Measurements from ENCODE around the gene ZFP64.
"Not testable (repeated sequence)": the region's sequence is repeated elsewhere in the genome, so short reads cannot be mapped to it uniquely, and the experiment has no call there.

ZFP64 gene

GRCh38 chr20:52204136-52204535 lies 12.6 kb upstream of the ZFP64 start:
- no peak for DNase-seq (ENCODE audit: low read depth, low spot score)

- no peak for DNase-seq (ENCODE audit: low read depth, low spot score)
Measured at GRCh38 chr20:52201395-52201794, 9.8 kb upstream of the ZFP64 start.

DNA sequence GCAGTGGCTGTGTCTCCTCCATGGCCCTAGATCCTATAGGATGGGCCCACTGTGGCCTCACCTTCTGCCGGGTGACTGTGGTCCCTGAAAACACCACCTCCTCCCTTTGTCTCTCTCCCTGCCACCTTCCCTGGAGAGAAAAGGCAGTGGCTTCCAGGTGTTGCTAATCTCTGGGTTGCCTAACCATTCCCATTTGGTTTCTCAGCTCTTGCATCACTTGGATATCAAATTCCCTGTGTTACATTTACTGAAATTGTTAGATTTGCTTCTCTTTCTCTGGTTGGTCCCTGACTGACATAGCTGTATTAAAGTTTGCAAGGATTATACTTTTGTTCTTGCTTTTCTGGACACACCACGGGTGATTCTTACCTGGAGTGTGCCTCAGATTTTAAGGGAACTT lies 9.3 kb upstream of the ZFP64 start:
- no peak for DNase-seq (ENCODE audit: low read depth, low spot score)

GRCh38 chr20:52196845-52197244 lies 5.3 kb upstream of the ZFP64 start:
- DNase-seq (ENCODE audit: low read depth, low spot score), result no peak

- no peak for DNase-seq (ENCODE audit: low read depth, low spot score)
Measured at GRCh38 chr20:52193886-52194545, 2.4 kb upstream of the ZFP64 start.

DNA sequence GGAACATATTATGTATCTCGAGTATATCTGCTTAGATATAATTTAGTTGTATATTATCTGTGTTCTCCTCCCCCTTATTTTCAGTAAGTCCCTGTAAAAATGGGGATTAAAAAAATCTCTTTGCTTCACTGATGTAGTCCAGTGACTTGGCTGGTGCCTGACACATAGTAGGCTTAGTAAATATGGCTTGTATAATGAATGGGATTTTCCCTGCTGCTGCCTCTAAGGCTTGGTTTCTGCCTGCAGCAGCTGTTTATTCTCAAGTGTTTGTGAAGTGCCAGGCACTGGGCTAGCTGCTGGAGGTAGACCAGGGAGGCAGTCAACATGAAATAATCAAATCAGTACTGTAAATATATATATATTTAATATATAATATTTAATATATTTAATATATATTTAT lies 1.6 kb upstream of the ZFP64 start:
- no peak for DNase-seq (ENCODE audit: low read depth, low spot score)

GRCh38 chr20:52192719-52193007 lies 1.1 kb upstream of the ZFP64 start:
- not testable (repeated sequence) for DNase-seq (ENCODE audit: low read depth, low spot score)

DNA sequence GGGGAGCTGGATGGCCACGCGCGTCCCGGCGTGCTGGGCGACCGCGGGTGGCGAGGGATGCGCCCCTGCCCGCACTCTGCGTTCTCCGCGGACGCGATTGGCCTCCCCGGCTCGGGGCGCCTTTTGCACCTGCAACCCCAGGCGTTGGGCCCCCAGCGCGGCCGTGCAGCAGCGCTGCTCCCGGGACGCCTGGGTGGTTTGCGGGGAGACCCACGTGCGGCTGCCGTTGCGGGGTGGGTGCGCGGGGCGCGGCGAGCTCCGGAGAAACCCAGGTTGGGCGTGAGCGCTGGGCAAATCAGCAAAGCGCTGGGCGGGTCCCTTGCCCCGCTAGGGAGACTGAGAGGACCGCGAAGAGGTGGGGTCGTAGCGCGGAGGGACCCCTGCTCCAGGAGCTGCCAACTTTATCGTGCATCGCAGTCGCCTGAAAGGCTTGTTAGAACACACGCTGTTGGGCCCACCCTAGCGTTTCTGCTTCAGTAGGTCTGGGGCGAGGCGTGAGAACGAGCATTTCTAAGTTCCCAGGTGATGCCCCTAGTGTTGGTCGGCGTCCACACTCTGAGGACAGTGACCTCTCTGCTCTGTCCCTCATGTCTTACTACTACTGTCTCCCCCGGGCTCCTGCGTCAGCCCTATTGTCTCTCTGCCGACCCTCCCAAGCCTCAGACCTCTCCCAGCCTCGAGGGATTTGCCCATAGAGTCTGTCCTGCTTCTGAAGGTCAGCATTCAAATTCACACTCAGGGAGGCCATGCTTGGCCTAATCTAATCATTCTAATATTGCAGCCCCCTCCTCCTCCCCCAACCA lies 538 bp upstream of the ZFP64 start:
- peak; percentile 60 for DNase-seq (ENCODE audit: low read depth, low spot score)

DNA sequence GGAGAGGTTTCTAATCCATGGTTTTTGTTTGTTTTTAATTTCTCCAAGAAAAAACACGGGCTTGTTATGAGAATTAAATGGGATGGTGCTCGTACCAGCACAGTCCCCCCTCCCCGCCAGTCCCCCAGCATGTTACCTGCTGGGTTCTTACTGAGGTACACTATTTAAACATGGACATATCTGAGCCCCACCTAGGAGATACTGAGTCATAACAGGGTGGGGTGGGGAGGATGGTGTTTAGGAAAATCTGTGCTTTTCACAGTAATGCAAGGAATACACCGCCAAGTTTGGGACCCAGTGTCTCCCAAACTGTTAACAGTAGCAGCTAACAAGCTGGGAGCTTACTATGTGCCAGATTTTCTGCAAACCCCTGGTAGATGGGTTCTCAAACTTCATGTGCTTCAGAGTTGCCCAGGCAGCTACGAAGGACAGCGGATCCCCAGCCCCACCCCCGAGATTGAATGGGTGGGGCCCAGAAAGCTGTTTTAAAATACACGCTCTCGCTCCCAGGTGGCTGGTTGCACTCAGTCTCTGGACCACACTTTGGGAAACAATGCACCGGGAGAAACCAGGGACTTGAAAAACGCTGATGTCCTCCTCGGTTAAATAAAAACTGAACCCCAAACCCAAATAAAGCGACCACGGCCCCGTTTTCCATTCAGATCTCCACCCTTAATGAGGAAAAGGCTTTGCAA lies 995 bp downstream of the ZFP64 start:
- no peak for DNase-seq (ENCODE audit: low read depth, low spot score)

DNA sequence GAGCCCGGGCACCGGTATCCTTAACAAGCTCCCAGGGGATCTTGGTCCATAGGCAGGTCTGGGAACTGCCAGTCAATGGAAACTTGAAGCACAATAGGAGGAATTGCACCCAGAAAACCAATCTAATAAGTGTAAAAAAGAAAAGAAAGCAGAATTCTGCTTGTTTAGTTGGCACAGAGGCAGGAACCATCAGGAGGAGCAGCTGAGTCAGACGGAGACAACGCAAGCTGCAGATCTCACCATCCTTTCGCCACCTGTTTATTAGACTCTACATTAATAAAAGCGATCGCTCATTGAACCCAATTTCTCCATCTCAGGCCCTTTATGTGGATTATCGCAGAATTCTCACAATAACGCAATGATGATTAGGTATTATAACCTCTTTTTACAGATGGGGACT lies 9.8 kb downstream of the ZFP64 start:
- DNase-seq (ENCODE audit: low read depth, low spot score), result no peak

DNA sequence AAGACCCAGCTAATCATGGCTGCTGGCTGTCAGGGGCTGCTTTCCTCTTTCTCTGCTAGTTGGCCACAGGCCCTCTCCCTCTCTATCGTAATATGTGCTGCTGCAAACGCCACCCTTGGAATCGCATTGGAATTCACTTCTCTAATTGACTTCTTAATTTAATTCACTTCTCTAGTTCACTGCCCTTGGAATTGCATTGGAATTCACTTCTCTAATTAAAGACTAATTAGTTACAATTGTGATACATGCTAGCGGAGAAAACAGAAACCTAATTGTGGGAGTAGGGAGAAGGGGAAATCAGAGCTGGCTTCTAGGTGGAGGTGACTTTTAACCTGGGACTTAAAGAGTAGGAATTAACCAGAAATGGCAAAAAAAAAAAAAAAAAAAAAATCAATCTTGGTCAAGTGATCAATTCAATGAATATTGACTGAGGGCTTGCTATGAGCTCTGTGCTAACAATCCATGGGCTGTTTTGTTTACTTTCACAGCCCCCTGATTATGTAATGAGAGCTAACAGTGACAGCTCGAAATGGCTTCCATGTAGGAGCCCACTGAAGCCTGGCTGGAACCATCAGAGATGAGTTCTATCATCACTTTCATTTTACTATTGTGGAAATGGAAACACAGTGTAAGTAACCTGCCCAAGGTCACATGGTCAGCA lies 11.3 kb downstream of the ZFP64 start:
- no peak for DNase-seq (ENCODE audit: low read depth, low spot score)

- DNase-seq (ENCODE audit: low read depth, low spot score), result no peak
Measured at GRCh38 chr20:52179331-52180179, 12.0 kb downstream of the ZFP64 start.

- DNase-seq (ENCODE audit: low read depth, low spot score), result no peak
Measured at GRCh38 chr20:52178691-52179090, 12.9 kb downstream of the ZFP64 start.

- no peak for DNase-seq (ENCODE audit: low read depth, low spot score)
Measured at GRCh38 chr20:52175840-52176239, 15.7 kb downstream of the ZFP64 start.

GRCh38 chr20:52172392-52173047 lies 19.1 kb downstream of the ZFP64 start:
- no peak for DNase-seq (ENCODE audit: low read depth, low spot score)

- no peak for DNase-seq (ENCODE audit: low read depth, low spot score)
Measured at GRCh38 chr20:52171025-52171424, 20.6 kb downstream of the ZFP64 start.

DNA sequence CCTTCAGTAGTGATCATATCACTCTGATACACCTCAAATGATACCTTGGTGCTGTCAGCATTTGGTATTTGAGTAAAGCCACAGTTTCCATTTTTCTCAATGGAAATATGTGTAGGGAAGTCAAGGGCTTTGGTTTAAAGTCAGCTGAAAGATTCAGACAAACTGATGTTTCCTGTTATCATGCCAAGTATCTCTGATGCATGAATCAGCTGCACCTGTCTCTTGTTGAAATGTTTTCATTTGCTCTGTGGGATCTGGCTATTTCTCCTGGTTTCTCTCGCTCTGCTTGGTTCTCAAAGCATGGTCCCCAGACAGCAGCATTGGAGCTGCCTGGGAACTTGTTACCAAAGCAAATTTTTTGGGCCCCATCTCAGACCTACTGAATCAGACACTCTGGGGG lies 23.5 kb downstream of the ZFP64 start:
- DNase-seq (ENCODE audit: low read depth, low spot score), result no peak

- DNase-seq (ENCODE audit: low read depth, low spot score), result no peak
Measured at GRCh38 chr20:52167232-52167840, 24.2 kb downstream of the ZFP64 start.

DNA sequence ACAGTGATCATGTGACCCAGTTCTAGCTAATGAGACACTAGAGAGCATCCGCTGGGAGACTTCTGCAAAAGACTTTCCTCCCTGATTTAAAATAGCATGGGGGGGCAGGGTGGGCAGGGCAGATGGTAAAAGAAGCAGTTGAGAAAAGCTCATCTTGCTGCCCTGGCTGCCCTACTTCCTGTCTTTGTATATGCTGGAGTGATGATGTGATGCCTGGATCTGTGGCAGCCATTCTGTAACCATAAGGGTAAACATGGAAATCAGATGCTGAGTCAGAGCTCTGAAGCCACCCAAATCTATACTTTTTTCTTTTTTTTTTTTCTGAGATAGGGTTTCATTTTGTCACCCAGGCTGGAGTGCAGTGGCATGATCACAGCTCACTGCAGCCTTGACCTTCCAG lies 25.4 kb downstream of the ZFP64 start:
- DNase-seq (ENCODE audit: low read depth, low spot score), result no peak

DNA sequence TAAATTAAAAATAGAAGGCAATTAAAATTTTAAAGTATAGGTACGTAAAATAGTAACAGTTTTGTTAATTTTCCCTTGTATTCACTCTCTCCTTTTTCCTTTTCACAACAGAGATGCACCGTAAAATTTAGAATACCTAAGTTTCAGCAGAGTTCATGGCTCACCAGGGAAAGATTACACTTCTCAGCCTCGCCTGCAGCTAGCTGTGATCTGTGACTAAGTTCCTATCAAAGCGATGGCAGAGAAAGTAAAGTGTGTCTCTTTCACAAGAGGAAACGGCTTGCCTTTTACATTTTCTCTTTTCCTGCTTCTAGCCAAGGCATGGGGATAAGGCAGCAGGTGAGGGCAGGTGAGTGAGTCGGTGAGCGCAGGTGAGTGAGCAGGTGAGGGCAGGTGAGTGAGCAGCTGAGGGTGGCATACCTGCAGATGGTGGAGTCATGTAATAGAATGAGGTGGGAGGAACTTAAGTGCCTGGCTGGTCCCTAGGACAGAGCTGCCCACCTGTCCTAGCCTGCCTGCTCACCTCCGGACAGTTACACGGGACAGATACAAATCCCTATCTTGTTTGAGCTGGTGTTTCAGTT lies 30.9 kb downstream of the ZFP64 start:
- DNase-seq (ENCODE audit: low read depth, low spot score), result no peak

Measured in iPS DF 19.7 (cell line).